Testis (tissue), 2 donors: ENCODE results near the gene RNF220.

Experiments
- POLR2A ChIP-seq: fragments of 450-650 bp; IDR thresholded peaks from one replicate; pipeline ENCODE4 v1.6.1; 2017; ENCODE audit warnings: antibody characterized with exemption, mild to moderate bottlenecking, moderate library complexity
- TF ChIP-seq, protein P1 (sequence below), 3 experiments: fragments of 450-650 bp in 2 of 3; fragments of 200-600 bp in 1 of 3; sonication (generic) in 1 of 3; IDR thresholded peaks; one replicate each; pipeline ENCODE4 v1.5.1; 2016 to 2019; ENCODE audit warnings: antibody characterized with exemption in 3 of 3, mild to moderate bottlenecking in 2 of 3, moderate library complexity in 1 of 3

- TF ChIP-seq, protein P1, sequence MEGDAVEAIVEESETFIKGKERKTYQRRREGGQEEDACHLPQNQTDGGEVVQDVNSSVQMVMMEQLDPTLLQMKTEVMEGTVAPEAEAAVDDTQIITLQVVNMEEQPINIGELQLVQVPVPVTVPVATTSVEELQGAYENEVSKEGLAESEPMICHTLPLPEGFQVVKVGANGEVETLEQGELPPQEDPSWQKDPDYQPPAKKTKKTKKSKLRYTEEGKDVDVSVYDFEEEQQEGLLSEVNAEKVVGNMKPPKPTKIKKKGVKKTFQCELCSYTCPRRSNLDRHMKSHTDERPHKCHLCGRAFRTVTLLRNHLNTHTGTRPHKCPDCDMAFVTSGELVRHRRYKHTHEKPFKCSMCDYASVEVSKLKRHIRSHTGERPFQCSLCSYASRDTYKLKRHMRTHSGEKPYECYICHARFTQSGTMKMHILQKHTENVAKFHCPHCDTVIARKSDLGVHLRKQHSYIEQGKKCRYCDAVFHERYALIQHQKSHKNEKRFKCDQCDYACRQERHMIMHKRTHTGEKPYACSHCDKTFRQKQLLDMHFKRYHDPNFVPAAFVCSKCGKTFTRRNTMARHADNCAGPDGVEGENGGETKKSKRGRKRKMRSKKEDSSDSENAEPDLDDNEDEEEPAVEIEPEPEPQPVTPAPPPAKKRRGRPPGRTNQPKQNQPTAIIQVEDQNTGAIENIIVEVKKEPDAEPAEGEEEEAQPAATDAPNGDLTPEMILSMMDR (IDR thresholded peaks at IDR 0.05), result no peak
- no peak for TF ChIP-seq POLR2A
These were observed 191.5 kb downstream of the RNF220 start for GRCh38 chr1:44596511-44596910.
